Stimulated activated CD4-positive, alpha-beta T cell treated with anti-CD3 and anti-CD28 coated beads, Interleukin-15, amount 100 ng/mL, for 24 hours (primary cell): Measurements from ENCODE around the gene EDA.
"Not testable (repeated sequence)": the region's sequence is repeated elsewhere in the genome, so short reads cannot be mapped to it uniquely, and the experiment has no call there.

Experiments
- DNase-seq: peaks from one replicate; pipeline ENCODE4 v3.0.0-alpha.2; 2020

Gene EDA

GRCh38 chrX:69748055-69748454 lies 132.1 kb downstream of the EDA start:
- DNase-seq = no peak

DNA sequence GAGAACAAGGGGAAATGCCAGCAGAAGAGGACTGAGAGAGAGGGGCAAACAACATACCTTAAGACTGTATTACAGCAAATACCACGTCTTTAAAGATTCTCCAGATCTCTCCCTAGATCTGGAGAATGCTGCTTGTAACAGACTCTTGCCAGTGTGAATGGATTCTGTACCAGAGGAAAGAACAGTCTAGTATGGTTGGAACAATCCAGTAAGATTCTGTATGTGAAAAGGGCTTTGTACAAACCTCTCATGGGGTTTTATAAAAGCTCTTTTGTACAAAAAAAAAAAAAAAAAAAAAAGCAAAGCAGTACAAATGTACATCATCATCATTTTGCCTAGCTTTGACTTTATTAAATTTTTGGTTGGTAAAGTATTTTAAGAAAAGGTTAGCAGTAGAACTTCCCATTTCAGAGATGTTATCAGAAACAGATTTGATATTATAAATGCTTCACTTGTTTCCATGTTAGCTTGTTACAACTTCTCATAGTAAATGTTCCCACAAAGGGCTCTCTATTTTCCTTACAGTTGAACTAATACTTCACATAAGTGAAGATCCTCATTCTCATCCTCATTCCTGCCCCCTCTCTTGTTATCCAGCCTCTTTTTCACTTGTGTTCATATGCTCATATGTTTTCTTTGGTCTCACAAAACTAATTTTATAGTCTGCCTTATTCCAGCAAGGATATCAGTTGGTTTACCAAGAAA lies 144.2 kb downstream of the EDA start:
- DNase-seq = no peak

DNA sequence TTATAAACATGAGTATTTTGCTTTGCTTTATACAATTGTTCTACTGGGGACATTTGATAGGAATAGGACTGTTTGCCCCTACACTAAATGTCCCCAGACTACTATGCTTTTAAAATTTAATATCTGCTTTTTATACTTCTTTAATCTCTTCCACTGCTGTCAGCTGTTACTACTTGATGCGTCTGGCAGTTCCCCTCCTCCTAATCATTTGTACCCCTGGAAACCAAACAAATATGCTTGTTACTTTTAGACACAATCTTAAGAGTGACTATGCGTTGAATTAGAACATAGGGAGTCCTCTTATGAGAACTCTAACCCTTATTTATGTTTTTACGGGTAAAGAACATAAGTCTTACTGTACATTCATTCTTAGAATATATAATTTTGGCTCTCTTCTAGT lies 145.7 kb downstream of the EDA start:
- no peak for DNase-seq

GRCh38 chrX:69762340-69762739 lies 146.4 kb downstream of the EDA start:
- DNase-seq = no peak

DNA sequence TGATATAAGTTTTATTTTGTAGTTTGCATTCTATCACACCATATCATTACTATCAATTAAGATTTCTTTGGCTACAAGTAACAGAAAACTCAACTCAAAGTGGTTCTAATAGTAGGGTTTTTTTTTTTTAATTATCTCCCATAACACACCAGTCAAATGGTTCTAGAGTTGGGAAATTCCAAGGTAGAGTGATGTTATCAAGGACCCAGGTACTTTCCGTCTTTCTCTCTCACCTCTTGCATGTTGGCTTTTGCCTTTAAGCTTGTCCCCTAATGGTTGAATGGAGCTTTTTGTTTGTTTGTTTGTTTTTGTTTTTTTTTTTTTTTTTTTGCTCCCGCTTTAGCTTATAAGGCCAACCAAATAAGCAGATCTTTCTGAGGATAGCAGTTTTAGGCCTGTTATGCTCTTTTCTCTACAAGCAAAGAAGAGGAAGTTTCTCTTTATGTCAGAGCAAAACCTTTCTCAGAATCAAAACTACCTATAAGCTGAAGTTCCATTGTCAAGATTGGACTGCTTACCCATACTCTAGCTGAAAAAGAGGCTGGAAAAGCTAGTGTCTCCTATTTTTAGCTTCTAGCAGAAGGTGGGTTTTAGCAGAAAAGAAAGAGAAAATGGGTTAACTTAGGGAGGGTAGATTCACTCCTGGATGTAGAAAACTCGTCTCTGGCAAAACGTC lies 177.5 kb downstream of the EDA start:
- no peak for DNase-seq

DNA sequence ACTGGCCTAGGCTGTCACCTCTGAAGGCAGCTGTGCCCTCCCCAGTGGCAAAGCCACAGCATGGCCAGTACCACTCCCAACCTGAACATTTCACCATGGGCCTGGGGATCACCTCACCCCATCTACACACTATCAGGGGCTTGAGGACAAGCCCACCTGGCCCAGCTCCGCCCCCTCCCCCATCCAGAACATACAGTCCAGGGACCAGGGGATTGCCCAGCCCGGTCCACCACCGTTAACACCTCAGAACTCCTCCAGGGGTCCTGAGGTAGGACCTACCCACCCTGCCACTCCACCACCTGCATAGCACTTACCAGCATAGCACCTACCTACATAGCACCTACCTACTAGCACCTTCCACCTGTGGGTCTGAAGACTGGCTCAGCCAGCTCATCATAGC lies 179.8 kb downstream of the EDA start:
- no peak for DNase-seq

DNA sequence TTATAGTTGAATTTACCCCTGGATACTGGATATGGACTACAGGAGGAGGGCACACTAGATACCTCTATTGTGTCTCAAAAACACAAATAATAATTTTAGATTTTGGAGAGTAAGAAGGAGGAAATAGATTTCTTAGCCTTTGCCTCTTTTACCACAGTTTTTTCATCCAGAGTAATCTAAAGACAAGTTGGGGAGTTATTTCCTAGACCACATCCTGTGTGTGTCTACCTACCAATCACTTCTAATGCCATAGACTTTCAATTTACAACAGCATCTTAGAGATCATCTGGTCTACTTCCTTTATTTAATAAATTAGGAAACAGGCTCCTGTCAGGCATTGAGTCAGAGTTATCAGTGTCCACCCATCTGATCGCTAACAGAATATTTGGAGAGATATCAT lies 191.5 kb downstream of the EDA start:
- no peak for DNase-seq

DNA sequence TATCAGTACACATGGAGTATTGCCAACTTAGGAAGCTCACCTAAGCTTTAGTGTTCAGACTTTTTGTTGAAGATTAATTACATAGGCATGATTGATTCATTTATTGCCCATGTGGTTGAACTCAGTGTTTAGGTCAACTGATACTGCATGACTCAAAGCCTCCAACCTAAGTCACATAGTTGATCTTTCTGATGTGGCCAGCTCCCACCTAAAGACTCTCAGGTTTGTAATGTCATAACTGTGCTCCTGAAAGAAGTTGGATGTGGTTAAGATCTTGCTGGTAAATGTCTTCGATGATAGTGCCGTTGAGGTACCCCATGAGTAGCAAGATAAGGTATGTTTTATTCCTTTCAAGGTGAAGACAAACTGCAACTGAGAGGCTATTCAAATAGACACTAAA lies 192.5 kb downstream of the EDA start:
- DNase-seq = no peak

- DNase-seq = no peak
Observed at GRCh38 chrX:69813677-69814076, 197.8 kb downstream of the EDA start.

- DNase-seq = no peak
Observed at GRCh38 chrX:69815063-69815462, 199.2 kb downstream of the EDA start.

DNA sequence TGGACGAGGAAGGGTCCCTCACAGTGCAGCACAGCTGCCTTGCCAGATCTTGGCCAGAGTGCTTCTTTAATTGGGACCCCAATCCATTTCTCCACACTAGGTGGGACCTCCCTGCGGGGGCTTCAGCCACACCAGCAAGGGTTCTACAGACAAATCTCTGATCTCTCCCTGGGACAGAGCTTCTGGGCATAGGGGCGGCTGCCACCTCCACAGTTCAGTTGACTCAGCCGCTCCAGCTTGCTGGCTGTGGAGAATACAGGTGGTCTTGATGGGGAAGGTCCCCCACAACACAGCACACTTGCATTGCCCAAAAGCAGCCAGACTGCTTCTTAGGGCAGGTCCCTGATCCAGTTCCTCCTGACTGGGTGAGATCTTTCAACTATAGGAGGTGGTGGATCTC lies 199.6 kb downstream of the EDA start:
- no peak for DNase-seq

- DNase-seq = no peak
Observed at GRCh38 chrX:69844636-69845035, 228.7 kb downstream of the EDA start.

DNA sequence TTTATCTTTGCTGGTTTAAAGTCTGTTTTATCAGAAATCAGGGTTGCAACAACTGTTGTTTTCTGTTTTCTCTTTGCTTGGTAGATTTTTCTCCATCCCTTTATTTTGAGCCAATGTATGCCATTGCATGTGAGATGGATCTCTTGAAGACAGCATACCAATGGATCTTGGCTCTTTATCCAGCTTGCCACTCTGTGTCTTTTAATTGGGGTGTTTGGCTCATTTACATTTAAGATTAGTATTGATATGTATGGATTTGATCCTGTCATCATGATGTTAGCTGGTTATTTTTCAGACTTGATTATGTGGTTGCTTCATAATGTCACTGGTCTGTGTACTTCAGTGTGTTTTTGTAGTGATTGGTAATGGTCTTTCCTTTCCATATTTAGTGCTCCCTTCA lies 244.1 kb downstream of the EDA start:
- DNase-seq = not testable (repeated sequence)

DNA sequence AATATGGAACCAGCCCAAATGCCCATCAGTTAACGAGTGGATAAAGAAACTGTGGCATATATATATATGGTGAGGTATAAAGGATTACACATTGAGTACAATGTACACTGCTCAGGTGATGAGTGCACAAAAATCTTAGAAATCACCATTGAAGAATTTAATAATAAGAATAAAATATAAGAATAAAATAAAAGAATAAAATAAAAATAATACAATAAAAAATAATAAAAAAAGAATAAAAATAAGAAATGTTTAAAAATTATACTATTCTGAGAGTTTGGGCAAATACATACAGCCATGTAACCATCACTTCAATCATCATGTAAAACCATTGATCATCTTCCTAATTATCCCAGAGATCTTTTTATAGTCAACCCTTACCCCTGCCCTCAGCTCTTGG lies 260.3 kb downstream of the EDA start:
- DNase-seq = no peak

- no peak for DNase-seq
Observed at GRCh38 chrX:69884210-69884609, 268.3 kb downstream of the EDA start.

DNA sequence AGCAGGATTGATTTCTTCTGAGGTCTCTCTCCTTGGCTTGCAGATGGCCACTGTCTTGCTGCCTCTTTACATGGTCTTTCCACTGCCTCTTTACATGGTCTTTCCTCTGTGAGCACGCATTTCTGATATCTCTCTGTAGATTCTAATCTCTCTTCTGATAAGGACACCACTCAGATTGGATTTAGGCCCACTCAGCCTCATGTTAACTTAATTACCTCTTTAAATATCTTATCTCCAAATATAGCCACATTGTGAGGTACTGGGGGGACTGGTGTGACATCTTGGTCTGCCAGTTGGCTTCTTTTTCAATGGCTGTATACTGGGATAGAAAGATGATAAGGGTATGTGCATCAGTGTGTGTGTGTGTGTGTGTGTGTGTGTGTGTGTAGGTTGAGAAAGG lies 280.1 kb downstream of the EDA start:
- DNase-seq = no peak

GRCh38 chrX:69900491-69900890 lies 284.6 kb downstream of the EDA start:
- no peak for DNase-seq

GRCh38 chrX:69906447-69906846 lies 290.5 kb downstream of the EDA start:
- no peak for DNase-seq

DNA sequence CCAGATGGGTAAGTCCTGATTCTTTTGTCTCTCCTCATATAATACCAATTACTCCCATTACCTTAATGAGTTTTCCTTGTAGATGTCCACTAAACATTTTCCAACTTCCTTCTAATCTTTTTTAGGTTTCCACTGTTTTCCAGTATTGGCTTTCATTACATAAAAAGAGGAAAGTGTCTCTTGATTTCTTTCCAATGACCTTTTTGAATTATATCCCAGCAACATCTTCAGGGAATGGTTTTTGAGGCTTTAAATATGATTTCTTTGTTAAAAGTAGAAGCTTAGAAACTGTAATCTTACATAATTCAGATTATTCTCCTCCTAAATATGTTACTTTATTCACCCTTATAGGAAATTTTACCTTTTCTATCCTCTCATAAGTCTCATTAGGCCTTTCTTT lies 298.9 kb downstream of the EDA start:
- no peak for DNase-seq

GRCh38 chrX:69919749-69920148 lies 303.8 kb downstream of the EDA start:
- no peak for DNase-seq

DNA sequence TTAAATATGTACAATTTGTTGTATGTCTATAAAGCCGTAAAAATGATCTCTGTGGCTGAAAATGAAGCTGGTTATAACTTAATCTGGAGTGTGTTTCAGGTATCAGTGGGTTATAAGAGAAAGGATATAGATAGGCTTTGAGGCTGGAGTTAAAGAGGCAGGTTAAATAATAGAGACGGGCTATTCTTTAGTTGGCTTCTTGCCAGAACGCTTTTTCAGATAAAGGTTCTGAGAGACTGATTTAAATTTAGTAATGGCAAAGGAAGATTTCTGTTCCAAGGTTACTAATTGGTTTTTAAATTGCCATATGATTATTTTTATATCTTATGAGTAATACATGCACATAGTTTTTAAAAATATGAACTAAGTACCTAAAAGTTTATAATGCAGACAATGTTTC lies 316.4 kb downstream of the EDA start:
- DNase-seq = no peak

- no peak for DNase-seq
Observed at GRCh38 chrX:69948276-69948797, 332.4 kb downstream of the EDA start.

DNA sequence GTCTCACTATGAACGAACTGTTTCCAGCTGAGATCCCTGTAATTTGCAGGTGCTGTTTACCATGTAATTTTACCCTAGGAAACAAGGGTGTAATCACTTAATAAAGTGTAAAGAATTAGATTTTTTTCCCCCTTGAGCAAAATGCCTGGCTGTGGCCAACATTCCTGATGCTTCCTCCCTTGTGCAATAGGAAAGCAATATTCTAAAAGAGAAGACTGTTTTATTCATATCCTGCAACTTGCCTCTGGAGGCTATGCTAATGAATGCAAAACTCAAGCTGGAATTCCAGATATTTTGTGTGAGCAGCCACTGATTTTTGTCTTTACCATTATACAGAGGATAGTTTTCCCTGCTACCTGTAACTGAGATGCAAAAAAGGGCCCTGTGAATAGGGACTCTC lies 335.8 kb downstream of the EDA start:
- no peak for DNase-seq

- no peak for DNase-seq
Observed at GRCh38 chrX:69959712-69960111, 343.8 kb downstream of the EDA start.
